NCI-H187 treated with DMSO at 0.1 percent for 48 hours (cell line): ENCODE data around the gene DSCAML1.

ENCODE experiments used
- DNase-seq: peaks from one replicate; lab custom pipeline; 2025; lab: John Stamatoyannopoulos, UW

Gene DSCAML1

DNA sequence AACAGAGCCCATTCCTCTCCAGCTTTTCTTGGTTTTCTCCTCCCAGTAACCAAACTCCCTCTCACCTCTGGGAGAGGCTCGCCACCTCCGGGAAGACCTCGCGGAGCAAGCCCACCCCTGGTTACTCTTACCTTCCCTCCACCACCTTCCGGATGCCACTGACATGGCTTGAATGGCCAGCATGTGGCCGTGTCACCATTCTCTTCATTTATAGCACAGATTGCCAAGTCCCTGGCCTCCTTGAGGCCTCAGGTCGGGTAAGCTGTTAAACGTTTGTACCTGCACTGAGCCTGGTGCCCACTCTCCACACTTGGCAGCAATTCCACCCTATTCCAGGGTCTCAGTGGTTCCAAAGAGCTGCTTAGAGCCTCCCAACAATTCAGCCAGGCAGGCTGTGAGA lies 35.5 kb upstream of the DSCAML1 start:
- DNase-seq: no peak

DNA sequence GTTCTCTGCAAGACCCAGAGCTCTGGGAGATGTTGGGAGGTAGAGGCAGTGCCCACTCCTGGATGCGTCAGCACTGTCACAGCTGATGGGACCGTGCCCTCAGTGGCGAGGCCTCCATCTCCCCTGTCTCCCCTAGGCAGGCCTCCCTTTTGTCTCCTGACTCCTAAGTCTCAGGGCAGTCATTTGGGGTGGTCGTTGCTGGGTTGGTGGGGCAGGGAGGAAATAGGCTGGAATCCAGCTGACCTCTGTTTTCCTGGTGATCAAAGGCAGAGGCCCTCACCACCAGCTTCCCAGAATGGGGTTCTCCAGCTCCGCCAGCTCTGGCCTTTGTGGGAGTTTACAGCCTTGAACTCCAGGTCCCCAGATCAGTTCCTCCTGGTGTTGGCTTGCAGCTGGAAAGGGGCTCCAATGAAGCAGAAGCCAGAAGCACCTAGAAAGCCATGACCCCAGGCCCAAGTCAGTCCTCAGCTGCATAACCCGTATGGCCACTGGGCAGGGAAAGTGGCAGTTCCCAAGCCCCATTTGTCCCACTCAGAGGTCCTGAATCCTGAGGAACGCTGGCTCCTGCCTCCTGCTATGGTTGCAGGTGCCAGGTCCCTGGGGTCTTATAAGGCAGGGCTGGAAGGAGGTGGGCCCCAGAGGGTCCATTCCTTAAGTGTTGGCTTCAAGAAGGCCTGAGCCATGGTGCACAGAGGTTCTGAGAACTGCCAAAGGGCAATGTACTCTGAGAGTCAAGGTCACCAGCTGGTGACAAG lies 34.8 kb upstream of the DSCAML1 start:
- no peak for DNase-seq

DNA sequence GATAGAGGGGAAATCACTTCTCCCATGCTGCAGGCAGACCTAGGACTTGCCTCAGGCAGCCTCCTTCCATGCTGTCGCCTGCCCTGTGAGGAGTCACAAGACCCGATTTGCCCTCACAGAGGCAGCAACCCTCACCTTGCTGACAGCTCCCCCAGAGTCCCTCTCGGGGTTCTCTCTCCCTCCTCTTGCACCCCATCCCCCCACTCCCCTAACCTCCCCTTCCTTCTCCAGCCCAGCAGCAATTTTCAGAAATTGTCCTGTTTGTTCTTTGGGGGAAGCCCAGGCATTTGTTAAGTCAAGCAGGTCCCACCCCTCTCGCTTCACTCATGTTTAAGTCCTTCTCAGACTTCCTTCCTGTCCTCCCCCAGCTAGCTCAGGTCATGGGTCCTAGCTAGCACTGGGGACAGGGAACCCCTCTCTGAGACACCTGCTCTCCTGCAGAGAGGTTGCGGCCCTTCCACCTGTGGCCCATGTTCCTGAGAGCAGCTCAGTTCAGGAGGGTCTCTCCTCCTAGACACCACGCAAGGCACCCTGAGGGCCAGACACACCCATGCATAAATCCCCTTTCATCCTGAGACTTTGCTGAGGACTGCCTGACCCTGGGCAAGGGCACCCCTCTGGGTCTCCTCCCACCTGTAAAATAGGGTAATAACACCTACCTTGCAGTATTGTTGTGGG lies 33.8 kb upstream of the DSCAML1 start:
- DNase-seq: no peak

DNA sequence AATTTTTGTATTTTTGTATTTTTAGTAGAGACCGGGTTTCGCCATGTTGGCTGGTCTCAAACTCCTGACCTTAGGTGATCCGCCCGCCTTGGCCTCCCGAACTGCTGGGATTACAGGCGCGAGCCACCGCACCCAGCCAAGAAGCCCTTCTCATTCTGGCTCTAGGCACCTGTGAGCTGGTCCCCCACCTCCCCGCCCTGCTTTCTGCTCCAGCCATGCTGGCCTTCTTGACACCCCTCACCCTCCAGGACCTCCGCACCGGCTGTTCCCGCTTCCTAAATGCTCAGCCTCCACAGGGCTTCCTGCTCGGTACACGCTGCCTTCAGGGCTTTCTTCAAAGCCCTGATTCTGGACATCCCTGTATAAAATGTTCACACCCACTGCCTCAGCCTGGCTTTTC lies 33.1 kb upstream of the DSCAML1 start:
- DNase-seq: no peak

DNA sequence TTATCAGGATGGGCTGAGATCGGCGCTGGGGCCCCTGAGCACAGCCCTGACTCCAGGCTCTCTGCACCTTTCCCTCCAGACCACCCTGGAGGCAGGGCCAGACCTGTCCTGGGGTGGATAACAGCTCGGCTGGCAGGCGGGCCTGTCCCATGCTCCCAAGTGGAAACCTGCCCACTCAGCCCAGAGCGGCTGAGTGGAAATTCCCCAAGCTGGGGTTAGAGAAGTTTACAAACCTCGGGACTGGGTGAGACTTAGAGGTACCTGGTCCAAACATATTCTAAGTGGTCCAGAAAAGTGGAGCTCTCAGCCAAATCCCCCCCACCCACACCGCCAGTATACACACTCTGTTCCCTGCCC lies 32.3 kb upstream of the DSCAML1 start:
- no peak for DNase-seq

DNA sequence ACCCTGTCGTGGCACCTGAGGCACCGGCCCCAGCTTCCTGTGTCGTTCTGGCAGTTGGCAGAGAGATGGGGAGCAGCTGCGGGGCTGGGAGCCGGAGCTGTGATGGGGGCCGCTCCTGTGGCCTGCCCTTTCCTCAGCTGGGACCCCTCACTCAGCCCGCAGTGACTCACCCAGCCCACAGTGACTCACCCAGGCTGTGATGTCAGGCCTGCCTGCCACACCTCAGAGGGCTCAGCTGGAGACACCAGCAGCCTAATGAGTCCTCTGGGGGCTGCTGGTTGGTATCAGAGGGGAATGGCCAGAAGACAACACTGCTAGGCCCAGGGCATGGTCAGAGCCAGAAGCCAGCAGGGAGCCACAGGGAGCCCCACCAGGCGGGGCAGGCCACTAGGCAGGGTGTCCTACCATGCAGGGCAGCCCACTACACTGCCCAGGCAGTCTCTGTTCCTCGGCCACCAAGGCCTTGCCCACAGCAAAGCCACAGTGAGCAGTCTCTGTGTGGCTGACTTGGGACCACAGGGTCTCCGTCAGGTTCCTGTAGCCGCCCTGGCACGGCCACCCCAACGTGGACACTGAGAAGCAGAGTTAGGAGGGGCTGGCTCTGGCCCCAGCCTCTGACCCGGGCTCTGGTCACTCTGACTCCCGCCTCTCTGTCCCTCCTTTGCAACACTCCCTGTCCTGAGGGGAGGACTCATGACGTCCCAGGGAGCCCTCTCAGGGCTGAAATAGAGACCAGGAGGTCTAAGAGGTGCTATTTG lies 31.8 kb upstream of the DSCAML1 start:
- DNase-seq: no peak

DNA sequence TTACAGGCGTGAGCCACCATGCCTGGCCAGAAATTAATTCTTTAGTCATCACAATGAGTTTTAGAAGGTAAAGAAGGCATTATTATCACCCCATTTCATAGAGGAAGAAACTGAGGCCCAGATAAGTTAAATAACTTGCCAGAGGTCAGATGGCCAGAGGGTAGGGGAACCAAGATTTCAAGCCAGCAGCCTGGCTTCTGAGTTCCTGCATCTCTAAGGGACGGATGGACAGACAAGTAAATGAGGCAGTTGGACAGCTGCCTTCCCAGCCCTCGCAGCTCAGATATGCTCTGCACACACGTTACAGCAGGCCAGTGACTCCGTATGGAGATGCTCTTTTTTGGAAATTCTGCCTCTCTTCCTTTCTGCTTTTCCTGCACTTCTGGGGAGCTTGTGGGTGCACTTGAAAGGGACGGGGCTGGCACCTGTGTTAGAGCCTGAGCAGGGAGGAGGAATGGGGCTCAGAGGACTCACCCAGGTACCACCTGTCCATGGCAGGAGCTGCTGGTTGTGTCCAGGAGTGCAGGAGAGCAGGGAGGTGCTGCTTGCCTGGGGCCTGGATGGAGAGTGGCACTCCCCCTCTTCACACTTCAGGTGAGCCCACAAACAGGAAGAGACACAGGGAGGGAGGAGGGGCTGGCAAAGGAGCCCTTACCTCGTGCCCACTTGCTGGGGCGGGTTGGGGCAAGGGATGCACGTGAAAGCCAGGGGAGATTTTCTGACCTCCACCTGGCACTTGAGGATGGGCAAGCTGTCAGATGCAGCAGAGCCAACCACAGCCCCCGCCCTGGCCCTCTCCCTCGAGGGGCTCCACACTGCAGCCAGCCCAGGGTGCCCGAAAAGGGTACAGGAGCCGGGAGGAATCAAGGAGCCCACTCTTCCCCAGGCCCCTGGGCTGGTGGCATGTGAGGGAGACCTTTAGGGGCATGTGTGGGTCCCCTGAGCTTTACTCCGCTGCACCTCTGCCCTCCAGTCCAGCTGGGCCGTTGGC lies 30.8 kb upstream of the DSCAML1 start:
- no peak for DNase-seq

DNA sequence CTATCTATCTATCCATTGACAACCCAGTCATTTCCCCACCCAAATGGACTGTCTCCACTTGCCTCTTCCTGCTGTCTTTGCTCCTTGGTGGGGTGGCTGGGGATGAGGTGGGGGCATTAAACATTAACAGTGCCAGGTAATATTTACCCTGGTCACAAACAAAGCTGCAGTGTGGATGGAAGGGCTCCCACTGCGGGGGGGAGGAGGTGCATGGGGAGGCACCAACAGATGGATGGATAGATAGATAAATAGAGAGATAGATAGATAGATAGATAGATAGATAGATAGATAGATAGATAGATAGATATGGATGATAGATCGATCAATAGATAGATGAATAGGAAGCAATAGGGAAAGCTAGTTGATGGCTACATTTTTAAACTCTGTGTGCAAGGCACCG lies 29.8 kb upstream of the DSCAML1 start:
- no peak for DNase-seq

DNA sequence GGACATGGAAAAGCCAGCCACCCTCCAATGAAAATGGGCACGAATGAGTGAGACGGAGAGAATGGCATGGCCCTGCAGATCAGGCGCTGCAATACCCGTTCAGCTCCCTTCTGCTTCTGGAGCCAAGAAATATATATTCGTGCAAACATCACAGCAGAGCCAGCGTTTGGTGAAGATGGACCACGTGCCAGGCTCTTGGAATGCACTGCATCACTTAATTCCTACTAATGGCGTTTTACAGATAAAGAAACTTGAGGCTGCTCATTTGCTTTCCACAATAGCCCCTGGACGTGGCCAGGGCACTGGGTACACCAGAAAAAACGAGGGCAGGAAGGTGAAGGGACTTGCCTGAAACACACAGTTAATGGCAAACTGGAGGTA lies 29.2 kb upstream of the DSCAML1 start:
- DNase-seq: no peak

DNA sequence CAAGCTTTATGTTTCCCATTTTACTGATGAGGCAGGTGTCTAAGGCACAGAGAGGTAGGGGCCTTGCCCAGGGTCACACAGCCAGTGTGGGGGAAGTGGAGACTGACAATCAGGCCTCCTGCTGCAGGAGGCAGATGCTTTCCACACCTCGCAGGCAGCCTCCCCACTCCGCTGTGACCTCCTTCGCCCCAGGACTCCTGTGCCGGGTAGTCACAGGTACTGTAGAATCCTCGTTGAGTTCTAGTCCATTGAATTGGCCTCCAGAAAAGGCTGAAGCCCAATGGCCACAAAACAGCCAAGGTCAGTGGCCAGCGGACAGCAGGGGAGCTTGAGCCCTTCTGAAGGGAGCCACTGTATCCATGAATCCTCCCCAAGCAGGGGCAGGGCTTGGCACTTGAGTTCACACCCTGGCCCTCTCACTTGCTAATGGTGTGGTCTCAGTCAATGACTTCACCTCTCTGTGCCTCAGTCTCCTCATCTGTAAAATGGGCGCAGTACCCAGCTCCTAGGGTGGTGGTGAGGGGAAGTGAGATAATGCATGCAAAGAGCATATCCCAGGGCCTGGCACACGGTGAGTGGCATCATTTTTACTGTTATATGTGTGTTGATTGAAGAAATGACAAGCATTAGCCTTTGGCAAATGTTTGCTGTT lies 28.6 kb upstream of the DSCAML1 start:
- DNase-seq: no peak

DNA sequence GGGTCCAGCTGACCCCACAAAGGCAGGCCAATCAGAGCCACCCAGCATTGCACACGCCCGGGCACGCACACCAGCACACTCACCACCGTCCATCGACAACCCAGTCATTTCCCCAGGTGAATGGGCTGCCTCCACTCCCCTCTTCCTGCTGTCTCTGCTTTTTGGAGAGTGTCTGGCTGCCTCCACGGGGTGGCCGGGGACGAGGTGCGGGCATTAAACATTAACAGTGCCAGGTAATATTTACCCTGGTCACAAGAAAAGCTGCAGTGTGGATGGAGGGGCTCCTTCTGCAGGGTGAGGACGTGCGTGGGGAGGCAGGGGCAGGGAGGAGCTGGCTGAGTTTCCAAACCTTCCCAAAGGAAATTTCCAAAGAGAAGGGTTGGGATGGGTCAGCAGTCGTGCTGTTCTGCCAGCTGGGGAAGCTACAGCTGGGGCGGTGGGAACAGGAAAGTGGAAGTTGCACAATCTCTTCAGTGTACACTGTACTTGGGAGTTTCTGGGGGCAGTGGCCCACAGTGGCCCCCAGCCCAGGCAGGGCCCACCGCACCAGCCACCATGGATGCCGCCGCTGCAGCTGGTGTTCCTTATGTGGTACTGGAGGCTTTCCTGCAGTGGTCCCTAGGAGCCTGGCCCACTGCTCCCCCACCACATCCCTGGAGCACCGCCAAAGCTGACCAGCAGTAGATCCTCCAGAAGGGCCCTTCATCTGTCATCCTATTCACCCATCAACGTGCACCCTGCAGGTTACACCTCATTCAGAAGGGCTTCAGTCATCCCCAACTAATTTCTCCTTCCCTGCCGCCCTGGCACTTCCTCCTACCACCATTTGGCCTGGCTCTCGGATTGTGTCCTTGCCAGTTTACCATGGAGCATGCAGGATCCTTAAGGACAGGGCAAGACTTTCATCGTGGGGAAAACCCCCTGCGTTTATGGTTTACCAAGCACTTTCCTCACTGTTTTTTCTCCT lies 27.8 kb upstream of the DSCAML1 start, which contains the start of gene FXYD2:
Gene FXYD2, minus strand, starts transcription at position 174 of the 967 bp plus-strand sequence. Its CDS starts 66 bp downstream, at position 108.
- no peak for DNase-seq

DNA sequence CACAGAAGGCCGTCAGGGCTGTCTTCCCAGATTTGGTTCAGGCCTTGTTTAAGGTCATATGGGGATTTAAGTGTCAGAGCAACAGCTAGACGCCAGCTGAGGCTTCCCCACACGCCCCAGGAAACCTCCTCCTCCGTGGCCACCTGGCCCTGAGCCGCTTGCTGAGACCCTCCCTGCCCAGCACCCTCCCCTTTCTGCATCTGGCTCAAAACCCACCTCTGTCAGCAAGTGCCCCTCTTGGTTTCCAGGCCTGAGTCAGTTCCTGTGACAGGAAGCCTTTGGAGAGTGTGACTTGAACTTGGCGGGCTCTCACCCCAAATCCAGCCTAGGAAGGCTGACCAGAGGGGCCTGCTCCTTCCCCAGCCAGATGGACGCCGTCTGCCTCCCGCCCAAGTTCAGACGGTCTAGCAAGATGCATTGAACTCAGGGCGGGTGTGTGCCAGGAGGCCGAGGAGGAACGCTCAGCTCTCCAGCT lies 27.0 kb upstream of the DSCAML1 start:
- DNase-seq: no peak

DNA sequence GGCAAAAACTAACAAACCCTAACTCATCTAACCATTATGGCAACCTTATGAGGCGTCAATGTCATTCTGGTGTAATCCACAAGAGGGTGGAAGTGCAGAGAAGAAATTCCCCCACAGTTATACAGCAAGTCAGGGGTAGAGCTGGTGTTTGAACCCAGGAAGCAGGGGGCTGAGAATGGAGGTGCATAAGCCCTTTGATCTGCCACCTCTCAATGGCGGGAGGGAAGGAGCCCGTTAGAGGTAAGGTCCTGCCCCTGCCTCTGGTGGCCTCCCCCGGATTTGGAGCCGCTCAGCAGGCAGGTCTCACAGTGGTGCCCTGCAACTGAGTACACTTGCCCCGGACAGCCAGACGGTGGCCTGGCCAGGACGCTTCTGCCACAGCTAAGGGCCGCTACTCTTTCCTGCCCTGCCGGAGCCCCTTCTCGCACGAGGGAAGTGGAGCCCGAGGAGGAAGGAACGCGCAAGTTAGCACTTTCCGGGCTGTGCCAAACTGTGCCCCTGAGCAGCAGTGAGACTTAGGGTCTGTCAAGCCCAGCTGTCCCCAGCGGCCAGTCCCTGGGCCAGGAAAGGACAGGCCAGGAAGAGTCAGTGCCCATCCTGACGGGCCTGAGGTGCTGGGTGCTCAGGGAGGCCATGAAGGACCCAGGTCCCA lies 26.4 kb upstream of the DSCAML1 start:
- DNase-seq: no peak

DNA sequence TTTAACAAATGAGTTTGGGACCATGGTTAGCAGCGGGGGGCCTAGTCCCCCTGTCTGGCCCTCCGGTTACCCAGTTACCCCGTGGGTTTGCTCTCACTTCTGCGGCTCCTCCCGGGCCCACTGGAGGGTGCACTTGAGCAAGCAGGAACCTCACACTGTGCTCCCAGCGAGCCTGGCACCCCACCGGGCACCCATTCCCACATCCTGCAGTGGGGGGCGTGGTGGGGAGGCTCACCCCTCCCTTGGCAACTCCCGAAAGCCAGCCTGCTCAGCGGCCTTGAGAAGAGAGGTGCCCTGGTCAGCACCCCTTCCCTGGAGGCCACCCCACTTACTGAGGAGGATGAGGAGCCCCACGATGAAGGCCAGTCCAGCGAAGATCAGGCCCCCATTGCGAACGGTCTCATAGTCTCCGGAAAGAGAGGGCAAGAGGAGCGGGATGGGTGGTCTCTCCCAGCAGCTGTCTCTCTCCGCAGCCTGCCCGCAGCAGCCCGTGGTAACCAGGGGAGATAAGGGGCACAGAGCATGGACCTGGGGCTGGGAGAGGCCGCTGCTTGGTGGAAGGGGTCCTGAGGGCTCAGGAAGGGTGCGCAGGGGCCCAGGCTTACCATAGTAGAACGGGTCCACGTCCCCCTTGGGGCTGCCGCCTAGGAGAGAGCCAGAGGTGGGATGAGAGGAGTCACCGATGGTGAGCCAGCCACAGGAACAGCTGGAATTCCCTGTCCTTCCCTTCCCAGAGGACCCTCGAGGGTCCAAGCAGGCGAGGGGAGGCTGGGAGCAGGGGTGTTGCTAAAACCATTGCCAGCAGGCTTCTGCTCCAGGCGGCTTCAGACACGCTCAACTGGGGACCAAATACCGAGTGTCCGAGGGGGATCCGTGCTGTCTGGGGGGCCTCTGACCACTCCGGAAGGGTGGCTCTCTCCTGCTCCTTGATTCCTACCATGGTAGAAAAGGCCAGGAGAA lies 25.3 kb upstream of the DSCAML1 start:
- no peak for DNase-seq

DNA sequence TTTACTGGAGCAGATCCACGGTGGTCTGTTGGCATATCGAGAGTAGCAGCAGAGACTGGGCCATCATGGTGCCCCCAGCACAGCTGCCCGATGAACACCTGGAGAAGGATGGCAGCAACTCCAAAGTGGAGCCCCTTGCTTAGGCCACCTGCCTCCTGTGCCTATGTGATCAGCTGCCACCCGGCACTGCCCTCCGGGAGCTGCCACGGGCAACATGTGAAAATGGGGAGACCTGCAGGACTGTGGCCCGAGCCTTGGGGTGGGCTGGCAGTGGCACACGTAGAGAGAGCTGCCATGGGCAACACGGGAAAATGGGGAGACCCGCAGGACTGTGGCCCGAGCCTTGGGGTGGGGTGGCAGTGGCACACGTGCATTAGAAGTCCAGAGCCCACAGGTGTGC lies 24.4 kb upstream of the DSCAML1 start:
- no peak for DNase-seq

DNA sequence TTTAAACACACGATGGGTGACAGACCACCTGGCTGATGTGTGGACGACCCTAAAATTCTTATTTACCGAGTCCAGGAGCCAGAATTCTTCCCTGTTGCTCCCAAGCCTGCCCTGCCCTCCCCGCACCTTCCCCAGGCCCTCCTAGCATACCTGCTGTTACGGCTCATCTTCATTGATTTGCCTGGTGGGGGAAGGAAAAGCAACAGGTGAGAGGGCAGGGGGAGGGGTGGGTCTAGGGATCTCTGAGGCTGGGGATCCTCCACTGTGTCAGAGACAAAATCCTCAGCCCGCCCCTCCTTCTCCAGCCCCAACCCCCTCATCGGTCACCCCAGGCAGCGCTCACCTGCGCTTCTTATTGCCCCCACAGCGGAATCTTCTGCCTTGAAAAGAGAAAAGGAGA lies 23.5 kb upstream of the DSCAML1 start:
- DNase-seq: no peak

DNA sequence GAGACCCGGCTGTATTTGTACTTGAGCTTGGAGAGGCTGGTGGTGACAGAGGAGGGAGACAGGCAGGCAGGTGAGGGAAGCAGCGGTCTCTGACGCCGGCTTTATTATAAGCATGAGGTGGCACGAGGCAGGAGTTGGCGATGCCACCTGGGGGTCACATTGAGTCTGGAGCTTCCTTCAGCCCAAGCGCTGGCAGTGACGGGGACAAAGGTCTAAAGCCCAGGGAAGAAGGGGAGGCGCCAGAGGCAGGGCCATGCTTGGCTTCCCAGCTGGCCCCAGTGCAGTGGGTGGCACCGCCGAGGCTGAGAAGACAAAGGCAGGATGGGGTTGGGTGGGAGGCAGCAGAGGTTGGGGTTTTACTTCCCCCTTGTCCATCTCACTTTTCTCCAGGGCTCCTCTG lies 23.1 kb upstream of the DSCAML1 start:
- no peak for DNase-seq
